ENCODE measurements around the gene CHST13.

Gene CHST13

GRCh38 chr3:126543457-126544061 lies 19.6 kb downstream of the CHST13 start:
- H3K18ac ChIP-seq (ENCODE audit: low read depth in 1 of 2, low read length in 2 of 2) = no peak overlapping the region
- no peak overlapping the region for H2BK5ac ChIP-seq (ENCODE audit: low read depth, low read length, poor library complexity, severe bottlenecking)
- no peak overlapping the region for H2AFZ ChIP-seq (ENCODE audit: low read depth, low read length)
- no peak for DNase-seq
- peaks cover 24 to 44% of the 10 kb centered on the region in 2 experiments for H3K27me3 ChIP-seq (ENCODE audit: control insufficient read depth in 1 of 2, insufficient read depth in 1 of 2, low read length in 2 of 2)
- no peak overlapping the region for H3K14ac ChIP-seq (ENCODE audit: low read length in 2 of 2)
- no peak overlapping the region for H3K27ac ChIP-seq (ENCODE audit: low read length, poor library complexity, severe bottlenecking)
- H3K9ac ChIP-seq (ENCODE audit: low read length) = no peak overlapping the region
- H3K4me1 ChIP-seq (ENCODE audit: control insufficient read depth, insufficient read depth, low read depth, low read length) = peaks cover 24% of the 10 kb centered on the region
- no peak overlapping the region for H3K4me2 ChIP-seq (ENCODE audit: low read length, poor library complexity, severe bottlenecking)
- H2AK5ac ChIP-seq (ENCODE audit: low read length, severe bottlenecking) = no peak overlapping the region
- no peak overlapping the region for H2BK15ac ChIP-seq (ENCODE audit: low read depth, poor library complexity, severe bottlenecking)
- no peak overlapping the region for H3K23ac ChIP-seq (ENCODE audit: low read length in 2 of 2)
- no peaks in the 10 kb centered on the region for H3K9me3 ChIP-seq (ENCODE audit: control insufficient read depth, low read length)
- WGBS = 97% methylated on average over 2 of the region's 2 CpGs
- no peak overlapping the region for H4K91ac ChIP-seq (ENCODE audit: low read length)
- H3K79me1 ChIP-seq (replicated peaks; ENCODE audit: low read length, poor library complexity, severe bottlenecking) = no peaks in the 10 kb centered on the region
- H3K4me3 ChIP-seq (ENCODE audit: insufficient read depth in 1 of 2, low read depth in 1 of 2, low read length in 2 of 2) = no peak overlapping the region
- no peaks in the 10 kb centered on the region for H3K36me3 ChIP-seq (ENCODE audit: control insufficient read depth in 1 of 2, insufficient read depth in 2 of 2, low read depth in 1 of 2, low read length in 2 of 2)
- no peak overlapping the region for H4K8ac ChIP-seq (ENCODE audit: low read length)
- no peak overlapping the region for H3K4ac ChIP-seq (ENCODE audit: low read depth in 1 of 2, low read length in 2 of 2)
- H2BK12ac ChIP-seq (ENCODE audit: low read length in 2 of 2) = no peak overlapping the region
- no peak overlapping the region for H2BK120ac ChIP-seq (ENCODE audit: low read depth, low read length)

- Histone ChIP-seq H4K91ac (ENCODE audit: low read length) (no peak overlapping the region), H3K9ac (ENCODE audit: low read length) (no peak overlapping the region), H4K8ac (ENCODE audit: low read length) (no peak overlapping the region)
Measured at GRCh38 chr3:126544596-126545281, 20.8 kb downstream of the CHST13 start.

GRCh38 chr3:126545544-126545943 lies 21.6 kb downstream of the CHST13 start:
- Histone ChIP-seq H3K9ac (ENCODE audit: low read length) (no peak overlapping the region), H2BK120ac (ENCODE audit: low read depth, low read length) (no peak overlapping the region), H3K4ac (ENCODE audit: low read depth in 1 of 2, low read length in 2 of 2) (no peak overlapping the region), H3K23ac (ENCODE audit: low read length in 2 of 2) (no peak overlapping the region), H2BK12ac (ENCODE audit: low read length in 2 of 2) (no peak overlapping the region), H4K8ac (ENCODE audit: low read length) (no peak overlapping the region), H2BK15ac (ENCODE audit: low read depth, poor library complexity, severe bottlenecking) (no peak overlapping the region), H3K4me1 (ENCODE audit: control insufficient read depth, insufficient read depth, low read depth, low read length) (peaks cover 11% of the 10 kb centered on the region), H3K4me3 (ENCODE audit: insufficient read depth in 1 of 2, low read depth in 1 of 2, low read length in 2 of 2) (no peak overlapping the region), H3K36me3 (ENCODE audit: control insufficient read depth in 1 of 2, insufficient read depth in 2 of 2, low read depth in 1 of 2, low read length in 2 of 2) (no peaks in the 10 kb centered on the region), H3K9me3 (ENCODE audit: control insufficient read depth, low read length) (no peaks in the 10 kb centered on the region), H3K79me1 (replicated peaks; ENCODE audit: low read length, poor library complexity, severe bottlenecking) (no peaks in the 10 kb centered on the region), H4K91ac (ENCODE audit: low read length) (no peak overlapping the region), H3K18ac (ENCODE audit: low read depth in 1 of 2, low read length in 2 of 2) (no peak overlapping the region), H2AFZ (ENCODE audit: low read depth, low read length) (no peak overlapping the region), H2AK5ac (ENCODE audit: low read length, severe bottlenecking) (no peak overlapping the region), H3K14ac (ENCODE audit: low read length in 2 of 2) (no peak overlapping the region), H2BK5ac (ENCODE audit: low read depth, low read length, poor library complexity, severe bottlenecking) (no peak overlapping the region), H3K4me2 (ENCODE audit: low read length, poor library complexity, severe bottlenecking) (no peak overlapping the region), H3K27me3 (ENCODE audit: control insufficient read depth in 1 of 2, insufficient read depth in 1 of 2, low read length in 2 of 2) (peaks cover 40 to 53% of the 10 kb centered on the region in 2 experiments), H3K27ac (ENCODE audit: low read length, poor library complexity, severe bottlenecking) (no peak overlapping the region)
- DNase-seq = no peak
- 89% methylated on average over 5 of the region's 5 CpGs for WGBS

More at GRCh38 chr3:126544596-126545281, 20.8 kb downstream of the CHST13 start:
- H3K27me3 ChIP-seq (ENCODE audit: control insufficient read depth in 1 of 2, insufficient read depth in 1 of 2, low read length in 2 of 2) = peaks cover 32 to 45% of the 10 kb centered on the region in 2 experiments
- H3K27ac ChIP-seq (ENCODE audit: low read length, poor library complexity, severe bottlenecking) = no peak overlapping the region
- peaks cover 17% of the 10 kb centered on the region for H3K4me1 ChIP-seq (ENCODE audit: control insufficient read depth, insufficient read depth, low read depth, low read length)
- 81% methylated on average over 7 of the region's 7 CpGs for WGBS
- no peak overlapping the region for H3K4ac ChIP-seq (ENCODE audit: low read depth in 1 of 2, low read length in 2 of 2)
- no peaks in the 10 kb centered on the region for H3K9me3 ChIP-seq (ENCODE audit: control insufficient read depth, low read length)
- H2BK12ac ChIP-seq (ENCODE audit: low read length in 2 of 2) = no peak overlapping the region
- no peak overlapping the region for H2AFZ ChIP-seq (ENCODE audit: low read depth, low read length)
- no peak overlapping the region for H2BK5ac ChIP-seq (ENCODE audit: low read depth, low read length, poor library complexity, severe bottlenecking)
- H2BK120ac ChIP-seq (ENCODE audit: low read depth, low read length) = no peak overlapping the region
- no peak overlapping the region for H3K4me2 ChIP-seq (ENCODE audit: low read length, poor library complexity, severe bottlenecking)
- no peak overlapping the region for H3K18ac ChIP-seq (ENCODE audit: low read depth in 1 of 2, low read length in 2 of 2)
- DNase-seq = no peak
- no peak overlapping the region for H3K4me3 ChIP-seq (ENCODE audit: insufficient read depth in 1 of 2, low read depth in 1 of 2, low read length in 2 of 2)
- no peak overlapping the region for H2AK5ac ChIP-seq (ENCODE audit: low read length, severe bottlenecking)
- no peak overlapping the region for H2BK15ac ChIP-seq (ENCODE audit: low read depth, poor library complexity, severe bottlenecking)
- H3K23ac ChIP-seq (ENCODE audit: low read length in 2 of 2) = no peak overlapping the region
- H3K14ac ChIP-seq (ENCODE audit: low read length in 2 of 2) = no peak overlapping the region
- no peaks in the 10 kb centered on the region for H3K36me3 ChIP-seq (ENCODE audit: control insufficient read depth in 1 of 2, insufficient read depth in 2 of 2, low read depth in 1 of 2, low read length in 2 of 2)
- no peaks in the 10 kb centered on the region for H3K79me1 ChIP-seq (replicated peaks; ENCODE audit: low read length, poor library complexity, severe bottlenecking)

GRCh38 chr3:126546013-126546412 lies 22.1 kb downstream of the CHST13 start:
- no peak overlapping the region for H4K91ac ChIP-seq (ENCODE audit: low read length)
- H2BK12ac ChIP-seq (ENCODE audit: low read length in 2 of 2) = no peak overlapping the region
- H3K27me3 ChIP-seq (ENCODE audit: control insufficient read depth in 1 of 2, insufficient read depth in 1 of 2, low read length in 2 of 2) = peaks cover 44 to 52% of the 10 kb centered on the region in 2 experiments
- no peak overlapping the region for H3K4me3 ChIP-seq (ENCODE audit: insufficient read depth in 1 of 2, low read depth in 1 of 2, low read length in 2 of 2)
- H3K4me1 ChIP-seq (ENCODE audit: control insufficient read depth, insufficient read depth, low read depth, low read length) = peaks cover 9% of the 10 kb centered on the region
- no peak overlapping the region for H3K9ac ChIP-seq (ENCODE audit: low read length)
- H3K36me3 ChIP-seq (ENCODE audit: control insufficient read depth in 1 of 2, insufficient read depth in 2 of 2, low read depth in 1 of 2, low read length in 2 of 2) = no peaks in the 10 kb centered on the region
- no peak overlapping the region for H3K23ac ChIP-seq (ENCODE audit: low read length in 2 of 2)
- no peaks in the 10 kb centered on the region for H3K9me3 ChIP-seq (ENCODE audit: control insufficient read depth, low read length)
- no peak overlapping the region for H2AFZ ChIP-seq (ENCODE audit: low read depth, low read length)
- DNase-seq = no peak
- no peak overlapping the region for H3K4ac ChIP-seq (ENCODE audit: low read depth in 1 of 2, low read length in 2 of 2)
- no peak overlapping the region for H2BK15ac ChIP-seq (ENCODE audit: low read depth, poor library complexity, severe bottlenecking)
- no peak overlapping the region for H2AK5ac ChIP-seq (ENCODE audit: low read length, severe bottlenecking)
- H2BK5ac ChIP-seq (ENCODE audit: low read depth, low read length, poor library complexity, severe bottlenecking) = no peak overlapping the region
- WGBS = 93% methylated on average over 6 of the region's 6 CpGs
- H3K79me1 ChIP-seq (replicated peaks; ENCODE audit: low read length, poor library complexity, severe bottlenecking) = no peaks in the 10 kb centered on the region
- H3K18ac ChIP-seq (ENCODE audit: low read depth in 1 of 2, low read length in 2 of 2) = no peak overlapping the region
- no peak overlapping the region for H2BK120ac ChIP-seq (ENCODE audit: low read depth, low read length)
- no peak overlapping the region for H3K4me2 ChIP-seq (ENCODE audit: low read length, poor library complexity, severe bottlenecking)
- no peak overlapping the region for H4K8ac ChIP-seq (ENCODE audit: low read length)
- no peak overlapping the region for H3K27ac ChIP-seq (ENCODE audit: low read length, poor library complexity, severe bottlenecking)
- H3K14ac ChIP-seq (ENCODE audit: low read length in 2 of 2) = no peak overlapping the region

All from mesenchymal stem cell (in vitro differentiated cells and primary cell).